GM21381 (cell line): ENCODE measurements around the gene NUDT7.

Experiments
- ATAC-seq: cut with Tn5 transposase; IDR thresholded peaks from one replicate; pipeline ENCODE4 v1.9.1; 2021; ENCODE audit warnings: mild to moderate bottlenecking, moderate library complexity; ENCODE audit not compliant: unreplicated experiment

Gene NUDT7

GRCh38 chr16:77723108-77723514, 797 bp downstream of the NUDT7 start:
- ATAC-seq = peak; percentile 5

- ATAC-seq = no peak
These were observed 1.9 kb downstream of the NUDT7 start for GRCh38 chr16:77724174-77724573.

DNA sequence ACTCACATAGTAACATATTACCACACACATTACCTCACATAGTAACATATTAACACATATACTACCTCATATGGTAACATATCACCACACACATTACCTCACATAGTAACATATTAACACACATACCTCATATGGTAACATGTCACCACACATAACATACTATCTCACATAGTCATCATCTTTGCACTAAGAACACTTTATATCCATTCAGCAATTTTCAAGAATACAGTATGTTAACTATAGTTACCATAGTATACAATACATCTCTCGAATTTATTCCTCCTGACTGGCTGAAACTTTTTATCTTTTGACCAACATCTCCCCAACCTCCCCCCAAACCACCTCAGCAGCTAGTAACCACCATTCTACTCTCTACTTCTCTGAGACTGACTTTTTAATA, 7.6 kb downstream of the NUDT7 start:
- ATAC-seq = no peak

DNA sequence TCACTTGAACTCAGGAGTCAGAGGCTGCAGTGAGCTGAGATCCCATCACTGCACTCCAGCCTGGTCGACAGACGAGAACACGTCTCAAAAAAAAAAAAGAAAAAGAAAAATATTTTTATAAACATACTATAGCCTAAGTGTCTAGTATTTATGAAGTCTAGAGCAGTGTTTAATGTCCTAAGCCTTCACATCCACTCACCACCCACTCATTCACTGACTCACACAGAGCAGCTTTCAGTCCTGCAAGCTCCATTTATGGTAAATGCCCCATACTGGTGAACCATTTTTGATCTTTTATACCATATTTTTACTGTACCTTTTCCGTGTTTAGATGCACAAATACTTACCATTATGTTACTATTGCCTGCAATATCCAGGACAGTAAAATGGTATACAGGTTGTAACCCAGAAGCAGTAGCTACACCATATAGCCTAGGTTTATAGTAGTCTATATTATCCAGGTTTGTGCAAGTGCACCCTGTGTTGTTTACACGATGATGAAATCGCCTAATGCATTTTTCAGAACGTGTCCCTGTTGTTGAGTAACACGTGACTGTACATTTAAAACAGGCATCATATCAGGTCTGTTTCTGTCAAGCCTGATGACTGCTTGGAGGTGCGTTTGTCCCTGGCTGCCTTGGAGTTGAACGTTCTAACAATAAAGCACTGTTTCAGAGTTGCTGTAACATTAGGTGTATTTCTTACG, 10.1 kb downstream of the NUDT7 start:
- no peak for ATAC-seq

DNA sequence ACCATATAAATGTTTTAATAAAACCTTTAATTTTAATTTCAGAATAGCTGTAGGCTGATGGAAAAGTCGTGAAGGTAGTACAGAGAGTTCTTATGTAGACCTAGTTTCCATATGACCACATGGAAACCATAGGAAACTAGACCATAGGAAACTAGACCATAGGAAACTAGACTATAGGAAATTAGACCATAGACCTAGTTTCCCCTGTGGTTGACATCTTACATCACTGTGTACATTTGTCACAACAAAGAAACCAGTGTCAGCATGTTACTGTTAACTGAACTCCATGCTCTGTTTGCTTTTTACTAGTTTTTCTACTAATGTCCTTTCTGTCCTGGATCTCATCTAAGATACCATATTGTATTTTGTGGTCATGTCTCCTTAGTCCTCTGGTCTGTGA, 14.6 kb downstream of the NUDT7 start:
- peak; percentile 88 for ATAC-seq

- ATAC-seq = no peak
These were observed 16.6 kb downstream of the NUDT7 start for GRCh38 chr16:77738706-77739558.

DNA sequence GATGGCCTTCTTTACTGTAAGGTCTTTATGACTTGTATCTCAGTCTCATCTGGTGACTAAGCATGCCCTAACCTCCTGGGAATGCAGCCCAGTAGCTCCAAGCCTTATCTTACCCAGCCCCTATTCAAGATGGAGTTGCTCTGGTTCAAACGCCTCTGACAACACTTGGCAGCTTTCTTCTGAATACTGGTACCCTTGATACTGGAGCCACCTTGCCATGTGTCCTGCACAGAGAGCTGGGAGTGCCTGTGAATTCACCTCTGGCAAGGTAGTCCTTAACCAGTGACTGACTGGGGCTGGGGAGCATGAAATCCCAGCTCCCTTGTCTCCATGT, 17.2 kb downstream of the NUDT7 start:
- ATAC-seq = no peak

DNA sequence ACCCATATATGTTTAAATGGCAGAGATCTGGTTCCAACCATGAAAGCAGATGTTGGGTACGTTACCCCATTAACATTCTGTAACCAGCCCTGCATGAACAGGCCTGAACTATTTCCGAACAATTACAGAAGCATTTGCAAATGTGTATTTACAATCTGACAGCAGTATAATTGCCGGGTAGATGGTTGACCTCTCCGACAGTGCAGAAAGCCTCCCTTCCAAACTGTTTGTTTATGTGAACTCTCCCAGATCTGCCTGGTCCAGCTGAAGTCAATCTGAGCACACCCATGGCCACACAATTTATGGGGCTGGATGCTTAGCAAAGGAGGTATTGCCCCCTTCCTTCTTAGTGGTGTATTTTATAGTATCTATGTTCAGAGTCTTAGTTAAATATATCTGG, 21.8 kb downstream of the NUDT7 start:
- no peak for ATAC-seq

GRCh38 chr16:77745972-77746371, 23.7 kb downstream of the NUDT7 start:
- ATAC-seq = no peak

DNA sequence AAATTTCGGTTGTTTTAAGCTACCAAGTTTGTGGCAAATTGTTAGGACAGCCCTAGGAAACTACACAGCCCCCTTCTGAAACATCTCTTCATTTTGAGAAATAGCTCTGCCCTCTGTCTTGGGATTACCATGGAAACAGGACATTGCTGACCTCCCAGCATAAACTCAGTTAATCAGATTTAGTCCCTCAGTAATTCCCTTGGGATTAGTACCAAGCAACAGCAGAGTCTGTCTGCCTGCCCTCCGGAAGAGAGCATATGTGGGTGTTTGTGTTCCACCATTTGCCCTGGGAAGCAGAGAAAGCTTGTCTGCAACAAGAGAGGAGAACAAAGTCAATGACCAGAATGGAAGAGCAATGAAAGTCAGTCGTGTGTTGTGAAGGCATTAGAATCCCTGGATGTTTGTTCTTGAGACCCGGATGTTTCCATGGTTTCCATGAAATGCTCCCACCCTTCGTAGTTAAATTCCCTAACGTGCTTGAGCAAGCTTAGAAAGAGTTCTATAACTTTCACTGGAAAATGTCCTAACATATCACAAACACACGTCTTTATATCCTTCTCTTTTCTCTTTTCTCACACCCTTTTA, 26.2 kb downstream of the NUDT7 start:
- no peak for ATAC-seq

GRCh38 chr16:77749415-77749814, 27.1 kb downstream of the NUDT7 start:
- no peak for ATAC-seq

- no peak for ATAC-seq
These were observed 35.7 kb downstream of the NUDT7 start for GRCh38 chr16:77758046-77758445.

DNA sequence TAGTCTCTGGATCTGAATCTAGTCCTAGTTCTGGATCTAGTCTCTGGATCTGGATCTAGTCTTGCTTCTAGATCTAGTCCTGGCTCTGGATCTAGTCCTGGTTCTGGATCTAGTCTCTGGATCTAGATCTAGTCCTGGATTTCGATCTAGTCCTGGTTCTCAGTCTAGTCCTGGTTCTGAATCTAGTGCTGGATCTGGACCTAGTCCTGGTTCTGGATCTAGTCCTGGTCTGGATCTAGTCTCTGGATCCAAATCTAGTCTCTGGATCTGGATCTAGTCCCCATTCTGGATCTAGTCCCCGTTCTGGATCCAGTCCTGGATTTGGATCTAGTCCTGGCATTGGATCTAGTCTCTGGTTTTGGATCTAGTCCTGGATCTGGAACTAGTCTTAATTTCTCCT, 36.2 kb downstream of the NUDT7 start:
- ATAC-seq = no peak

DNA sequence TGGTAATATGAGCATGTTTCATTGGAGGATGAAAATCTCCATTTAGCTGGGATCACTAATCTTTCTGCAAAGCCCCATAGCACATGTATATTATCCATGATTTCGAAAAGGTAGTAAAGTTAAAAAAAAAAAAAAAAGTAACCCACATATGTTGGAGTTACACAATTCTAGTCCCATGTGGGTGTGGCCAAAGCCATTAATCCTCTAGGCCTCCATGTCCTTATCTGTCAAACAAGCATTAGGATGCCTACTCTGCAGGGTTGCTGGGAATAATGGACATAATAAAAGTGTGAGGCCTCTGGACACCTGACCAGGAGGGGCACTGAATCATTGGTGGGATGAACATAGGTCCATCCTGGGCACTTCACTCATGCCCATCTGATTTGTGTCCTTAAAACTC, 36.9 kb downstream of the NUDT7 start:
- no peak for ATAC-seq

- ATAC-seq = no peak
These were observed 37.5 kb downstream of the NUDT7 start for GRCh38 chr16:77759821-77760220.

GRCh38 chr16:77760800-77761199, 38.5 kb downstream of the NUDT7 start:
- no peak for ATAC-seq

GRCh38 chr16:77761204-77761603, 38.9 kb downstream of the NUDT7 start:
- ATAC-seq = no peak

GRCh38 chr16:77762262-77762661, 39.9 kb downstream of the NUDT7 start:
- no peak for ATAC-seq

GRCh38 chr16:77763994-77764393, 41.7 kb downstream of the NUDT7 start:
- ATAC-seq = no peak

- no peak for ATAC-seq
These were observed 44.9 kb downstream of the NUDT7 start for GRCh38 chr16:77767211-77767610.

DNA sequence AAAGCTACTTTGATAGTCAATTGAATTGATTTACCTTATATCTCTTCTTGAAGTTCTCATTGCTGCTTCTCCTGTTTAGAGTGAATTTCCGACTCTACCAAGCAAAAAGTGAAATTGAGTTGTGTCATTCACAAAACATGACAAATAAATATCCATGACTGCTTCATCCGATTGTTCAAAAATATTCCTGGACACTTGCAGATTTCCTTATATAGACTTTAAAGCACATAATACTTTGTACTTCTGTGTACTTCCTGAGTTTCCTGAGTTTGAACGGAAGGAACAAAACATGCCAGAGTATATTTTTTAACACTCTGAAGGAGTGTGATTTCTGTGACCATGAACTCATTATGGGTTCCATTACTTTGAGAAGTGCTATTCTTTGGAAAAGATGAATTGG, 45.5 kb downstream of the NUDT7 start:
- no peak for ATAC-seq
